CD4-positive, alpha-beta T cell (primary cell): ENCODE measurements around the gene TAF1B. TPM values are rescaled to one million over a fixed set of nuclear protein-coding genes. Genes with fewer than 3 reads are reported as not detected.

Experiments
- ATAC-seq: fragments of 200-7000 bp; cut with Tn5 transposase; one replicate; pipeline ENCODE4 v1.10.0; 2022; ENCODE audit warnings: mild to moderate bottlenecking; ENCODE audit not compliant: poor library complexity
- CTCF ChIA-PET: fragments of 350-600 bp; sonication (Branson Sonifier 250); formaldehyde crosslinking; loops from one replicate; lab custom pipeline; 2021; ENCODE audit warnings: antibody characterized with exemption, inconsistent platforms; lab: Charles Lee
- POLR2A ChIA-PET: fragments of 350-600 bp; sonication (Branson Sonifier 250); formaldehyde crosslinking; loops from one replicate; lab custom pipeline; 2021; ENCODE audit warnings: antibody characterized with exemption, inconsistent platforms; lab: Charles Lee
- DNase-seq, 14 experiments: peaks; one replicate each; pipeline ENCODE4 v3.0.0-alpha.2; 2013 to 2020; ENCODE audit warnings: mixed read lengths in 2 of 14
- H3K27ac ChIP-seq, 2 donors: one replicate each; pipeline versions ENCODE4 v1.5.1 to v1.7.0; 2013; ENCODE audit warnings: low read length in 2 of 2, low read depth in 1 of 2, mild to moderate bottlenecking in 1 of 2
- H3K27me3 ChIP-seq, 2 experiments: 1 replicate in 1 of 2; 2 replicates in 1 of 2; pipeline versions ENCODE4 v1.6.1 to v1.7.0; 2013; ENCODE audit warnings: low read length in 2 of 2, control low read depth in 1 of 2, mild to moderate bottlenecking in 1 of 2, moderate library complexity in 1 of 2; ENCODE audit not compliant: insufficient read depth in 2 of 2, control insufficient read depth in 1 of 2
- H3K36me3 ChIP-seq: one replicate; pipeline ENCODE4 v1.6.1; 2013; ENCODE audit warnings: low read length, control low read depth; ENCODE audit not compliant: insufficient read depth
- H3K4me1 ChIP-seq: one replicate; pipeline ENCODE4 v1.6.1; 2013; ENCODE audit warnings: low read length, control low read depth; ENCODE audit not compliant: insufficient read depth
- H3K4me3 ChIP-seq: one replicate; pipeline ENCODE4 v1.5.1; 2013; ENCODE audit warnings: mild to moderate bottlenecking, low read length, moderate library complexity
- H3K9me3 ChIP-seq, 2 experiments: 1 replicate in 1 of 2; 2 replicates in 1 of 2; pipeline versions ENCODE4 v1.6.1 to v1.7.0; 2013; ENCODE audit warnings: low read length in 2 of 2, mild to moderate bottlenecking in 2 of 2, control low read depth in 1 of 2, moderate library complexity in 1 of 2; ENCODE audit not compliant: control insufficient read depth in 1 of 2, insufficient read depth in 1 of 2
- H3K27ac Mint-ChIP-seq: one replicate; pipeline ENCODE4 v1.8.0; 2020; ENCODE audit warnings: mixed read lengths
- H3K27me3 Mint-ChIP-seq: one replicate; pipeline ENCODE4 v1.8.0; 2021; ENCODE audit warnings: mixed read lengths
- H3K36me3 Mint-ChIP-seq: one replicate; pipeline ENCODE4 v1.8.0; 2021; ENCODE audit warnings: low read depth, mixed read lengths
- H3K4me1 Mint-ChIP-seq: one replicate; pipeline ENCODE4 v1.8.0; 2021; ENCODE audit warnings: low read depth, mixed read lengths
- H3K4me3 Mint-ChIP-seq: one replicate; pipeline ENCODE4 v1.8.0; 2020; ENCODE audit warnings: mild to moderate bottlenecking, mixed read lengths
- H3K9me3 Mint-ChIP-seq: one replicate; pipeline ENCODE4 v1.8.0; 2020; ENCODE audit warnings: mixed read lengths
- intact Hi-C, 2 experiments: fragments of 100-400 bp; cut with DNase I in 1 of 2; cut with micrococcal nuclease in 1 of 2; formaldehyde crosslinking; loops; one replicate each; pipeline versions ENCODE4 v1.15.1 to v1.9.0; 2023 to 2025; cut with DNase I, micrococcal nuclease
- total RNA-seq, 174 experiments: library from RNA in 2 of 174; stranded (reverse) in 2 of 174; gene quantifications; one replicate each; pipeline ENCODE4 v1.2.3 and lab custom pipeline; 2021 to 2026
- TF ChIP-seq, protein P1 (sequence below): fragments of 200-600 bp; IDR thresholded peaks from one replicate; pipeline ENCODE4 v1.8.0; 2022; ENCODE audit warnings: antibody characterized with exemption, mild to moderate bottlenecking

Gene TAF1B
- total RNA-seq, 2 experiments from 2014 or later: 9.9 to 10.8 TPM

DNA sequence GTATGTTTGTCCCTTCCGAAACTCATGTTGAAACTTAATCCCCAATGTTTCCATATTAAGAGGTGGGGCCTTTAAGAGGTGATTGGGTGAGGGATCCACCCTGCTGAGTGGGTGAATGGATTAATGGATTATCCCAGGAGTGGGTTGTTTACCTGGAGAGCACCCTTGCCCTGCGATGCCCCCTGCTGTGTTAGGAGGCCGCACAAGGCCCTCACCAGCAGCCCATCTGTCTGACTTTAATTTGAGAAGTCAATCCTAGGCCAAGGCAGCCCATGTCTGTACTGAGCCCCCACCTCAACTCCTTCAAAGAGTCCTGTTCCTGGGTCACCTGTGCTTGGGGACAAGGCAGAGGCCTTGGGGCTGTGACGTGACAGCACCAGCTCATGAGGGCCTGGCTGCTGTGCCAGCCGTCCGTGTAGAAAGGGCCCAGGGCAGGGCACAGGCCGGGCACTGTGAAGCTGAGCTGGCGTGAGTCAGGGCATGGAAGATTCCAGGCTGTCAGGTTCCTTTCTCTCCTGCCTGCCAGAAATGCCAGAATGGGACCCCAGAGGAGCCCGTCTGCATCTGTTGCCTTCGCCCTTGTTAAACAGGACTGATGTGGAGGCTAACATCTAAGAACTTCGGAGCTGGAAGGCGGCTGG is 21.3 kb upstream of the TAF1B start:
- Histone ChIP-seq H3K4me3 (no peak overlapping the region), H3K4me1 (no peaks in the 10 kb centered on the region), H3K27me3 (no peaks in the 10 kb centered on the region), H3K27ac (no peak overlapping the region), H3K9me3 (no peaks in the 10 kb centered on the region), H3K36me3 (no peaks in the 10 kb centered on the region)
- Mint-ChIP-seq H3K27me3 (peaks cover 9% of the 10 kb centered on the region), H3K4me1 (peaks cover 2% of the 10 kb centered on the region), H3K36me3 (no peaks in the 10 kb centered on the region), H3K27ac (no peak overlapping the region), H3K4me3 (no peak overlapping the region), H3K9me3 (no peaks in the 10 kb centered on the region)
- intact Hi-C loops: no loop called here
- ChIA-PET POLR2A (no interaction called here), CTCF (no interaction called here)
- ATAC-seq (no peak), DNase-seq (no peak)
- TF ChIP-seq, protein P1, sequence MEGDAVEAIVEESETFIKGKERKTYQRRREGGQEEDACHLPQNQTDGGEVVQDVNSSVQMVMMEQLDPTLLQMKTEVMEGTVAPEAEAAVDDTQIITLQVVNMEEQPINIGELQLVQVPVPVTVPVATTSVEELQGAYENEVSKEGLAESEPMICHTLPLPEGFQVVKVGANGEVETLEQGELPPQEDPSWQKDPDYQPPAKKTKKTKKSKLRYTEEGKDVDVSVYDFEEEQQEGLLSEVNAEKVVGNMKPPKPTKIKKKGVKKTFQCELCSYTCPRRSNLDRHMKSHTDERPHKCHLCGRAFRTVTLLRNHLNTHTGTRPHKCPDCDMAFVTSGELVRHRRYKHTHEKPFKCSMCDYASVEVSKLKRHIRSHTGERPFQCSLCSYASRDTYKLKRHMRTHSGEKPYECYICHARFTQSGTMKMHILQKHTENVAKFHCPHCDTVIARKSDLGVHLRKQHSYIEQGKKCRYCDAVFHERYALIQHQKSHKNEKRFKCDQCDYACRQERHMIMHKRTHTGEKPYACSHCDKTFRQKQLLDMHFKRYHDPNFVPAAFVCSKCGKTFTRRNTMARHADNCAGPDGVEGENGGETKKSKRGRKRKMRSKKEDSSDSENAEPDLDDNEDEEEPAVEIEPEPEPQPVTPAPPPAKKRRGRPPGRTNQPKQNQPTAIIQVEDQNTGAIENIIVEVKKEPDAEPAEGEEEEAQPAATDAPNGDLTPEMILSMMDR: no peak

DNA sequence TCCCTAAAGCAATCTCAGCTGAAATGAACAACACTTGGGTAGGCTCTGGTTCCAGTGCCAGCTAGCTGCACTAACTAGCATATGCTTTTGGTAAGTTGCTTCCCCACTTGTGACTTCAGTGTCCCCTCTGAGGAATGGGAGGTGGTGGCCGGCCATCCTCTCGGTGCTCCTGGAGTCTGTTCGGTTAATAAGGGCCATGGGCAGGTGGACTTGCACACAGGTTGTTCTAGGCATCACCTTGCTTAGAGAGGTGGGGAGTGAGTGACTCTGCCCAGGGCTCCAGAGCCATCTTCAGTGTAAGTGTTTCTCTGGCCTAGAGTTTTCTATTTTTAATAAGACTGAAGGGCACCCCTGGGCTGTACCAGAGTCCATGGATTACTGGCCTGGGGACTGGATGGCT is 18.8 kb upstream of the TAF1B start:
- no peaks in the 10 kb centered on the region for H3K36me3 ChIP-seq
- TF ChIP-seq, protein P1: no peak
- no peak for ATAC-seq
- DNase-seq: no peak
- no peaks in the 10 kb centered on the region for H3K9me3 ChIP-seq
- Mint-ChIP-seq H3K9me3 (no peaks in the 10 kb centered on the region), H3K36me3 (no peaks in the 10 kb centered on the region), H3K27me3 (peaks cover 9% of the 10 kb centered on the region), H3K4me1 (no peaks in the 10 kb centered on the region), H3K4me3 (no peak overlapping the region), H3K27ac (no peak overlapping the region)
- H3K4me3 ChIP-seq: no peak overlapping the region
- intact Hi-C loops: no loop called here
- CTCF ChIA-PET: no interaction called here
- POLR2A ChIA-PET: no interaction called here
- no peaks in the 10 kb centered on the region for H3K4me1 ChIP-seq
- no peak overlapping the region for H3K27ac ChIP-seq
- H3K27me3 ChIP-seq: peaks cover 0 to 3% of the 10 kb centered on the region in 2 experiments

DNA sequence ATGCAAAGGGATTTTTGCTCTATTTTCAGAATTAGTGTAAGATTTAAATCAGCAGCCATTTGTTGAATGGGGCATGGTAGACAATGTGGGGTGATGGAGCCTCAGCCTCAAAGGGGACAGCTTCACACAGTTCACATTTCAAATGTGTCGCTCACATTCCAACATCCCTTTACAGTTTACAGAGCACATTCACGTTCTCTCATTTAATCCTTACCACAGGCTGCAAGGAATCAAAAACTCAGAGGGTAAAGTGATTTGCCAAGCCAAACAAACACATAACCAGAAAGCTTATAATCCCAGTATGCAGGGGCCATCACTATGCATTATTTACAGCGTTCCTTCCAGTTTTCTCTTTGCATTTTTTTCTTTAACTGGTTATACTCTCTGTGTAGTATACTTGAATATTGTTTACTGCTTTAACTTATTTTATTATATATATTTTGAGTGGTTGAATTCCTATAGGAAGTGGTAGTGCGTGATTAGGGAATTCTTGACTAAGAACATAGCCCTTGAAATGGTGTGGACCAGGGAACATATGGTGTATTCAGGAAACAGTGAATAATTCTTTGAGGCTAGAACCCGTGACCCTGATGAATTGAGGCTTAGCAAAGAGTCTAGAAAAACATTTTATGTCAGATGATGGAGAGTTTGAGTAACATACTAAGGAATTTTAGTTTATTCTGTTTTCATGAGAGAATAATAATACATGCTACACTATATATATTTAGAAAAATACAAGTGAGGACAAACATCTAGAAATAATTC is 18.1 kb upstream of the TAF1B start:
- H3K9me3 Mint-ChIP-seq: no peaks in the 10 kb centered on the region
- intact Hi-C loops: no loop called here
- no peak overlapping the region for H3K27ac ChIP-seq
- H3K4me3 Mint-ChIP-seq: no peak overlapping the region
- POLR2A ChIA-PET: interaction anchor here (0.6 kb wide), 1 partner anchor 223 kb away, joined by 6 read pairs; no protein-coding TSS in a partner anchor
- CTCF ChIA-PET: no interaction called here
- TF ChIP-seq, protein P1: no peak
- H3K4me3 ChIP-seq: no peak overlapping the region
- no peaks in the 10 kb centered on the region for H3K4me1 ChIP-seq
- no peak for ATAC-seq
- DNase-seq: no peak
- no peaks in the 10 kb centered on the region for H3K36me3 Mint-ChIP-seq
- no peaks in the 10 kb centered on the region for H3K36me3 ChIP-seq
- peaks cover 0 to 3% of the 10 kb centered on the region in 2 experiments for H3K27me3 ChIP-seq
- peaks cover 13% of the 10 kb centered on the region for H3K27me3 Mint-ChIP-seq
- H3K4me1 Mint-ChIP-seq: no peaks in the 10 kb centered on the region
- H3K9me3 ChIP-seq: no peaks in the 10 kb centered on the region
- no peak overlapping the region for H3K27ac Mint-ChIP-seq
